Liver (tissue), 9 donors: ENCODE data around the gene MYBPC1. TPM values are rescaled to one million over a fixed set of nuclear protein-coding genes. Genes with fewer than 3 reads are reported as not detected.

Source experiments
- DNase-seq: peaks from one replicate; pipeline ENCODE4 v3.0.0-alpha.2; 2017; ENCODE audit warnings: low spot score
- H3K27ac ChIP-seq, 2 donors: one replicate each; pipeline ENCODE4 v1.7.0; 2013; ENCODE audit warnings: inconsistent platforms in 2 of 2, low read length in 2 of 2, control low read depth in 1 of 2, low read depth in 1 of 2, mild to moderate bottlenecking in 1 of 2
- H3K27me3 ChIP-seq, 4 donors: one replicate each; pipeline versions ENCODE4 v1.6.1 to v1.7.0; 2013; ENCODE audit warnings: low read length in 3 of 4, inconsistent platforms in 1 of 4, mild to moderate bottlenecking in 1 of 4, moderate library complexity in 1 of 4; ENCODE audit not compliant: control insufficient read depth in 4 of 4, insufficient read depth in 4 of 4
- H3K36me3 ChIP-seq, 4 donors: one replicate each; pipeline versions ENCODE4 v1.6.1 to v1.7.0; 2013; ENCODE audit warnings: low read length in 3 of 4, mild to moderate bottlenecking in 3 of 4, low read depth in 1 of 4, moderate library complexity in 1 of 4; ENCODE audit not compliant: control insufficient read depth in 4 of 4, insufficient read depth in 3 of 4
- H3K4me1 ChIP-seq, 4 donors: one replicate each; pipeline versions ENCODE4 v1.6.1 to v1.7.0; 2013; ENCODE audit warnings: low read length in 3 of 4, mild to moderate bottlenecking in 3 of 4, moderate library complexity in 1 of 4; ENCODE audit not compliant: control insufficient read depth in 4 of 4, insufficient read depth in 4 of 4
- H3K4me3 ChIP-seq, 3 donors: one replicate each; pipeline versions ENCODE4 v1.6.1 to v1.7.0; 2013; ENCODE audit warnings: low read length in 3 of 3, control low read depth in 1 of 3, low read depth in 1 of 3, mild to moderate bottlenecking in 1 of 3
- H3K9ac ChIP-seq, 2 donors: one replicate each; pipeline ENCODE4 v1.7.0; 2013; ENCODE audit warnings: low read length in 2 of 2, mild to moderate bottlenecking in 2 of 2, moderate library complexity in 2 of 2, control low read depth in 1 of 2, low read depth in 1 of 2
- H3K9me3 ChIP-seq, 4 donors: one replicate each; pipeline versions ENCODE4 v1.6.1 to v1.7.0; 2013; ENCODE audit warnings: low read length in 3 of 4; ENCODE audit not compliant: control insufficient read depth in 4 of 4
- EGR1 ChIP-seq, 2 donors: IDR thresholded peaks; 2 replicates each; pipeline ENCODE4 v1.6.1; 2016 to 2018; ENCODE audit warnings: antibody characterized with exemption in 2 of 2, low read depth in 2 of 2
- FOXA1 ChIP-seq: IDR thresholded peaks from 2 replicates; pipeline ENCODE4 v1.6.1; 2016; ENCODE audit warnings: antibody characterized with exemption
- FOXA2 ChIP-seq: IDR thresholded peaks from 2 replicates; pipeline ENCODE4 v1.6.1; 2016; ENCODE audit warnings: antibody characterized with exemption
- GABPA ChIP-seq, 2 donors: IDR thresholded peaks in 1 of 2; conservative IDR thresholded peaks in 1 of 2; 2 replicates each; pipeline ENCODE4 v1.6.1; 2016; ENCODE audit warnings: antibody characterized with exemption in 2 of 2, mild to moderate bottlenecking in 1 of 2, moderate library complexity in 1 of 2
- HNF4G ChIP-seq: IDR thresholded peaks from 2 replicates; pipeline ENCODE4 v1.6.1; 2016; ENCODE audit warnings: antibody characterized with exemption
- JUND ChIP-seq, 2 donors: IDR thresholded peaks; 2 replicates each; pipeline ENCODE4 v1.6.1; 2016; ENCODE audit warnings: antibody characterized with exemption in 2 of 2
- NR2F2 ChIP-seq: IDR thresholded peaks from 2 replicates; pipeline ENCODE4 v1.6.1; 2016; ENCODE audit warnings: antibody characterized with exemption
- RAD21 ChIP-seq, 2 donors: IDR thresholded peaks; 2 replicates each; pipeline ENCODE4 v1.6.1; 2016; ENCODE audit warnings: antibody characterized with exemption in 2 of 2, mild to moderate bottlenecking in 2 of 2
- RXRA ChIP-seq, 2 donors: IDR thresholded peaks; 2 replicates each; pipeline ENCODE4 v1.6.1; 2017 to 2018; ENCODE audit warnings: antibody characterized with exemption in 2 of 2, mild to moderate bottlenecking in 1 of 2
- SP1 ChIP-seq: IDR thresholded peaks from 2 replicates; pipeline ENCODE4 v1.6.1; 2018; ENCODE audit warnings: antibody characterized with exemption, mild to moderate bottlenecking
- TAF1 ChIP-seq: conservative IDR thresholded peaks from 2 replicates; pipeline ENCODE4 v1.6.1; 2016; ENCODE audit warnings: antibody characterized with exemption, mild to moderate bottlenecking
- YY1 ChIP-seq: IDR thresholded peaks from 2 replicates; pipeline ENCODE4 v1.6.1; 2016; ENCODE audit warnings: antibody characterized with exemption, mild to moderate bottlenecking
- WGBS: extraction: QIAGEN DNeasy Blood & Tissue Kit; methylation state at CpG from one replicate; pipeline ENCODE4 v1.1.7; 2013; 5-methylcytosine and 5-hydroxymethylcytosine counted together
- polyA plus RNA-seq, 2 donors: library from polyadenylated mRNA; stranded (reverse) in 1 of 2; unstranded in 1 of 2; fragments of 200-250 nt in 1 of 2; fragments of >200 nt in 1 of 2; fragmentation: Nextera tagmentation in 1 of 2; extraction: Ambion mirVana in 1 of 2; gene quantifications; one replicate each; pipeline versions ENCODE4 v1.2.1 to v1.2.3, GENCODE V29; 2013 to 2015
- total RNA-seq, 2 donors: library from RNA; depleted of rRNA; stranded (reverse); fragments of >200 nt; gene quantifications; one replicate each; pipeline ENCODE4 v1.2.3, GENCODE V29; 2014
- TF ChIP-seq, protein P1 (sequence below): fragments of 150-350 bp; IDR thresholded peaks from 2 replicates; pipeline ENCODE4 v1.5.1; 2017; ENCODE audit warnings: improper control_type of control experiment, low read depth, low read length; ENCODE audit not compliant: missing input control
- TF ChIP-seq, protein P2 (sequence below): IDR thresholded peaks from 2 replicates; pipeline ENCODE4 v1.6.1; 2016; ENCODE audit warnings: antibody characterized with exemption
- TF ChIP-seq, protein P3 (sequence below): IDR thresholded peaks from 2 replicates; pipeline ENCODE4 v1.6.1; 2016; ENCODE audit warnings: antibody characterized with exemption
- TF ChIP-seq, protein P4 (sequence below): IDR thresholded peaks from 2 replicates; pipeline ENCODE4 v1.6.1; 2016; ENCODE audit warnings: antibody characterized with exemption
- TF ChIP-seq, protein P5 (sequence below): IDR thresholded peaks from 2 replicates; pipeline ENCODE4 v1.6.1; 2016; ENCODE audit warnings: antibody characterized with exemption, mild to moderate bottlenecking
- donor health status: healthy.
- donor health status: healthy.
- donor health status: healthy.
- donor health status: healthy.
- donor health status: healthy.

Gene MYBPC1
- total and polyA plus RNA-seq, 4 donors: under 0.01 TPM; not detected in 3

DNA sequence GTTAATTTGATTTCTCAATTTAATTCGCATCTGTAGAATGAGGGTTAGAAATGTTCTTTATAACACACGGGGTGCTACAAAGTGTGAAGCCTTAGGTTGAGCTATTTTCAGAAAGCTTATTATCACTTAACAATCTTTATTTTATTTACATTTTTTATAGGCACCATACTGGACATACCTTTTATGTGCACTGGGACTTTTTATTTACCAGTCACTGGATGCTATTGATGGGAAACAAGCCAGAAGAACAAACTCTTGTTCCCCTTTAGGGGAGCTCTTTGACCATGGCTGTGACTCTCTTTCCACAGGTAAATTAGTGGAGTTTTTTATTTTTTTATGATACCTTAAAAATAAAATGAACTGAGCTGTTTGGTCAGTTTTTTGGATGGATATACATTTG is 119.2 kb downstream of the MYBPC1 start:
- Histone ChIP-seq H3K4me3 (no peak overlapping the region), H3K36me3 (no peaks in the 10 kb centered on the region), H3K9me3 (no peaks in the 10 kb centered on the region), H3K27ac (peak overlapping the region; percentile 57 to 94), H3K4me1 (peaks cover 4 to 55% (median 44%) of the 10 kb centered on the region in 4 donors), H3K27me3 (no peaks in the 10 kb centered on the region), H3K9ac (peak overlapping the region in 1 of 2 donors; percentile 76)
- TF ChIP-seq NR2F2 (no peak), SP1 (no peak), HNF4G (no peak), RXRA (IDR thresholded peaks at IDR 0.05) (no peak), YY1 (no peak), EGR1 (IDR thresholded peaks at IDR 0.05; ENCODE audit: low read depth in 2 of 2) (no peak), TAF1 (no peak), JUND (IDR thresholded peaks at IDR 0.05) (no peak), FOXA2 (no peak), RAD21 (IDR thresholded peaks at IDR 0.05) (no peak), GABPA (IDR thresholded peaks at IDR 0.05 in 1 of 2, conservative IDR thresholded peaks at IDR 0.05 in 1 of 2) (no peak), FOXA1 (no peak)
- TF ChIP-seq, protein P1, sequence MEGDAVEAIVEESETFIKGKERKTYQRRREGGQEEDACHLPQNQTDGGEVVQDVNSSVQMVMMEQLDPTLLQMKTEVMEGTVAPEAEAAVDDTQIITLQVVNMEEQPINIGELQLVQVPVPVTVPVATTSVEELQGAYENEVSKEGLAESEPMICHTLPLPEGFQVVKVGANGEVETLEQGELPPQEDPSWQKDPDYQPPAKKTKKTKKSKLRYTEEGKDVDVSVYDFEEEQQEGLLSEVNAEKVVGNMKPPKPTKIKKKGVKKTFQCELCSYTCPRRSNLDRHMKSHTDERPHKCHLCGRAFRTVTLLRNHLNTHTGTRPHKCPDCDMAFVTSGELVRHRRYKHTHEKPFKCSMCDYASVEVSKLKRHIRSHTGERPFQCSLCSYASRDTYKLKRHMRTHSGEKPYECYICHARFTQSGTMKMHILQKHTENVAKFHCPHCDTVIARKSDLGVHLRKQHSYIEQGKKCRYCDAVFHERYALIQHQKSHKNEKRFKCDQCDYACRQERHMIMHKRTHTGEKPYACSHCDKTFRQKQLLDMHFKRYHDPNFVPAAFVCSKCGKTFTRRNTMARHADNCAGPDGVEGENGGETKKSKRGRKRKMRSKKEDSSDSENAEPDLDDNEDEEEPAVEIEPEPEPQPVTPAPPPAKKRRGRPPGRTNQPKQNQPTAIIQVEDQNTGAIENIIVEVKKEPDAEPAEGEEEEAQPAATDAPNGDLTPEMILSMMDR: no peak
- TF ChIP-seq, protein P2, sequence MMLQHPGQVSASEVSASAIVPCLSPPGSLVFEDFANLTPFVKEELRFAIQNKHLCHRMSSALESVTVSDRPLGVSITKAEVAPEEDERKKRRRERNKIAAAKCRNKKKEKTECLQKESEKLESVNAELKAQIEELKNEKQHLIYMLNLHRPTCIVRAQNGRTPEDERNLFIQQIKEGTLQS: no peak
- TF ChIP-seq, protein P3, sequence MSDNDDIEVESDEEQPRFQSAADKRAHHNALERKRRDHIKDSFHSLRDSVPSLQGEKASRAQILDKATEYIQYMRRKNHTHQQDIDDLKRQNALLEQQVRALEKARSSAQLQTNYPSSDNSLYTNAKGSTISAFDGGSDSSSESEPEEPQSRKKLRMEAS: no peak
- TF ChIP-seq, protein P4, sequence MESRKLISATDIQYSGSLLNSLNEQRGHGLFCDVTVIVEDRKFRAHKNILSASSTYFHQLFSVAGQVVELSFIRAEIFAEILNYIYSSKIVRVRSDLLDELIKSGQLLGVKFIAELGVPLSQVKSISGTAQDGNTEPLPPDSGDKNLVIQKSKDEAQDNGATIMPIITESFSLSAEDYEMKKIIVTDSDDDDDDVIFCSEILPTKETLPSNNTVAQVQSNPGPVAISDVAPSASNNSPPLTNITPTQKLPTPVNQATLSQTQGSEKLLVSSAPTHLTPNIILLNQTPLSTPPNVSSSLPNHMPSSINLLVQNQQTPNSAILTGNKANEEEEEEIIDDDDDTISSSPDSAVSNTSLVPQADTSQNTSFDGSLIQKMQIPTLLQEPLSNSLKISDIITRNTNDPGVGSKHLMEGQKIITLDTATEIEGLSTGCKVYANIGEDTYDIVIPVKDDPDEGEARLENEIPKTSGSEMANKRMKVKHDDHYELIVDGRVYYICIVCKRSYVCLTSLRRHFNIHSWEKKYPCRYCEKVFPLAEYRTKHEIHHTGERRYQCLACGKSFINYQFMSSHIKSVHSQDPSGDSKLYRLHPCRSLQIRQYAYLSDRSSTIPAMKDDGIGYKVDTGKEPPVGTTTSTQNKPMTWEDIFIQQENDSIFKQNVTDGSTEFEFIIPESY: no peak
- no peak for DNase-seq
- 43% methylated on average over 2 of the region's 2 CpGs for WGBS

DNA sequence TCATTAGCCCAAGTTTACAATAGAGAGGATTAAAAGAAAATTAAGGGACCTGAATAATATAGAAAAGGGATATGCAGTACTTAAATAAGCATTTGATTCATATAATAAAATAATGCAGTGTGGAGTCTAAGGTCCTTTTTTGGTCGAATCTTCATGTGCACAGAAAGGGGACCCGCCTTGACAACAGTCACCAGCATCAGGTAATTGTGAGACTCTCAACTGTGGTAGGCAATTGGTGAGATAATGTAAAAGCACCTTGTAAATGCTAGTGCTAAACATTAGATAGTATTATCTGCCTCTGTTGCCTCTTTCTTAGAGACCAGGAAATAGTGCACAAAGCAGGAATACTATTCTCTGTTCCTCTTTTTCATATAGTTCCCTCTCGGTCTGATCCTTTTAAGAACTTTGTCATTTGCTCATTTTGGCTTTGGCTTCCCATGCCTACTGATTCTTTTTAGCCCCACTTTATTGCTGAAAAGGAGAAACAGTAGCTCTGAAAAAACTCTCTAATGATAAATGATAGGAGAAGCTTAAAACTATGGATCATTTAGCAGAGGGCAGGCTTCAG is 120.2 kb downstream of the MYBPC1 start:
- no peak for DNase-seq
- Histone ChIP-seq H3K9me3 (no peaks in the 10 kb centered on the region), H3K27ac (peak overlapping the region; percentile 13 to 29), H3K4me1 (peaks cover 4 to 59% (median 38%) of the 10 kb centered on the region in 4 donors), H3K9ac (peak overlapping the region in 1 of 2 donors; percentile 13), H3K27me3 (no peaks in the 10 kb centered on the region), H3K4me3 (no peak overlapping the region), H3K36me3 (no peaks in the 10 kb centered on the region)
- WGBS: 69% methylated on average over 3 of the region's 3 CpGs
- TF ChIP-seq, protein P4: no peak
- TF ChIP-seq GABPA (IDR thresholded peaks at IDR 0.05 in 1 of 2, conservative IDR thresholded peaks at IDR 0.05 in 1 of 2) (no peak), NR2F2 (no peak), FOXA1 (no peak), YY1 (no peak), SP1 (no peak), TAF1 (no peak), EGR1 (IDR thresholded peaks at IDR 0.05; ENCODE audit: low read depth in 2 of 2) (no peak), JUND (IDR thresholded peaks at IDR 0.05) (no peak)
- TF ChIP-seq, protein P2: no peak
- TF ChIP-seq, protein P1: no peak
- TF ChIP-seq, protein P5, sequence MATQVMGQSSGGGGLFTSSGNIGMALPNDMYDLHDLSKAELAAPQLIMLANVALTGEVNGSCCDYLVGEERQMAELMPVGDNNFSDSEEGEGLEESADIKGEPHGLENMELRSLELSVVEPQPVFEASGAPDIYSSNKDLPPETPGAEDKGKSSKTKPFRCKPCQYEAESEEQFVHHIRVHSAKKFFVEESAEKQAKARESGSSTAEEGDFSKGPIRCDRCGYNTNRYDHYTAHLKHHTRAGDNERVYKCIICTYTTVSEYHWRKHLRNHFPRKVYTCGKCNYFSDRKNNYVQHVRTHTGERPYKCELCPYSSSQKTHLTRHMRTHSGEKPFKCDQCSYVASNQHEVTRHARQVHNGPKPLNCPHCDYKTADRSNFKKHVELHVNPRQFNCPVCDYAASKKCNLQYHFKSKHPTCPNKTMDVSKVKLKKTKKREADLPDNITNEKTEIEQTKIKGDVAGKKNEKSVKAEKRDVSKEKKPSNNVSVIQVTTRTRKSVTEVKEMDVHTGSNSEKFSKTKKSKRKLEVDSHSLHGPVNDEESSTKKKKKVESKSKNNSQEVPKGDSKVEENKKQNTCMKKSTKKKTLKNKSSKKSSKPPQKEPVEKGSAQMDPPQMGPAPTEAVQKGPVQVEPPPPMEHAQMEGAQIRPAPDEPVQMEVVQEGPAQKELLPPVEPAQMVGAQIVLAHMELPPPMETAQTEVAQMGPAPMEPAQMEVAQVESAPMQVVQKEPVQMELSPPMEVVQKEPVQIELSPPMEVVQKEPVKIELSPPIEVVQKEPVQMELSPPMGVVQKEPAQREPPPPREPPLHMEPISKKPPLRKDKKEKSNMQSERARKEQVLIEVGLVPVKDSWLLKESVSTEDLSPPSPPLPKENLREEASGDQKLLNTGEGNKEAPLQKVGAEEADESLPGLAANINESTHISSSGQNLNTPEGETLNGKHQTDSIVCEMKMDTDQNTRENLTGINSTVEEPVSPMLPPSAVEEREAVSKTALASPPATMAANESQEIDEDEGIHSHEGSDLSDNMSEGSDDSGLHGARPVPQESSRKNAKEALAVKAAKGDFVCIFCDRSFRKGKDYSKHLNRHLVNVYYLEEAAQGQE: no peak
- TF ChIP-seq, protein P3: no peak
